Astrocyte (in vitro differentiated cells and primary cell): ENCODE results near the gene TRAF1.

Experiments
- EZH2 ChIP-seq: IDR thresholded peaks from 2 replicates; pipeline ENCODE4 v1.6.1; 2012; ENCODE audit warnings: mild to moderate bottlenecking, low read length, inconsistent platforms; ENCODE audit not compliant: insufficient read depth
- TF ChIP-seq, protein P1 (sequence below): IDR thresholded peaks from 2 replicates; pipeline ENCODE4 v1.5.1; 2011; ENCODE audit warnings: low read depth, mild to moderate bottlenecking, inconsistent platforms, low read length, moderate library complexity; ENCODE audit not compliant: insufficient read depth

- TF ChIP-seq, protein P1, sequence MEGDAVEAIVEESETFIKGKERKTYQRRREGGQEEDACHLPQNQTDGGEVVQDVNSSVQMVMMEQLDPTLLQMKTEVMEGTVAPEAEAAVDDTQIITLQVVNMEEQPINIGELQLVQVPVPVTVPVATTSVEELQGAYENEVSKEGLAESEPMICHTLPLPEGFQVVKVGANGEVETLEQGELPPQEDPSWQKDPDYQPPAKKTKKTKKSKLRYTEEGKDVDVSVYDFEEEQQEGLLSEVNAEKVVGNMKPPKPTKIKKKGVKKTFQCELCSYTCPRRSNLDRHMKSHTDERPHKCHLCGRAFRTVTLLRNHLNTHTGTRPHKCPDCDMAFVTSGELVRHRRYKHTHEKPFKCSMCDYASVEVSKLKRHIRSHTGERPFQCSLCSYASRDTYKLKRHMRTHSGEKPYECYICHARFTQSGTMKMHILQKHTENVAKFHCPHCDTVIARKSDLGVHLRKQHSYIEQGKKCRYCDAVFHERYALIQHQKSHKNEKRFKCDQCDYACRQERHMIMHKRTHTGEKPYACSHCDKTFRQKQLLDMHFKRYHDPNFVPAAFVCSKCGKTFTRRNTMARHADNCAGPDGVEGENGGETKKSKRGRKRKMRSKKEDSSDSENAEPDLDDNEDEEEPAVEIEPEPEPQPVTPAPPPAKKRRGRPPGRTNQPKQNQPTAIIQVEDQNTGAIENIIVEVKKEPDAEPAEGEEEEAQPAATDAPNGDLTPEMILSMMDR, result no peak
- TF ChIP-seq EZH2, result no peak
Observed at GRCh38 chr9:120900824-120901223, 25.8 kb downstream of the TRAF1 start.
